GM19099 (cell line): ENCODE data around the gene AQP6.

Experiments used
- POLR2A ChIP-seq: IDR thresholded peaks from 3 replicates; pipeline ENCODE4 v1.6.1; 2011; ENCODE audit warnings: low read depth; ENCODE audit not compliant: insufficient read length; ENCODE audit errors: extremely low read depth

Gene AQP6, protein sequence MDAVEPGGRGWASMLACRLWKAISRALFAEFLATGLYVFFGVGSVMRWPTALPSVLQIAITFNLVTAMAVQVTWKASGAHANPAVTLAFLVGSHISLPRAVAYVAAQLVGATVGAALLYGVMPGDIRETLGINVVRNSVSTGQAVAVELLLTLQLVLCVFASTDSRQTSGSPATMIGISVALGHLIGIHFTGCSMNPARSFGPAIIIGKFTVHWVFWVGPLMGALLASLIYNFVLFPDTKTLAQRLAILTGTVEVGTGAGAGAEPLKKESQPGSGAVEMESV

DNA sequence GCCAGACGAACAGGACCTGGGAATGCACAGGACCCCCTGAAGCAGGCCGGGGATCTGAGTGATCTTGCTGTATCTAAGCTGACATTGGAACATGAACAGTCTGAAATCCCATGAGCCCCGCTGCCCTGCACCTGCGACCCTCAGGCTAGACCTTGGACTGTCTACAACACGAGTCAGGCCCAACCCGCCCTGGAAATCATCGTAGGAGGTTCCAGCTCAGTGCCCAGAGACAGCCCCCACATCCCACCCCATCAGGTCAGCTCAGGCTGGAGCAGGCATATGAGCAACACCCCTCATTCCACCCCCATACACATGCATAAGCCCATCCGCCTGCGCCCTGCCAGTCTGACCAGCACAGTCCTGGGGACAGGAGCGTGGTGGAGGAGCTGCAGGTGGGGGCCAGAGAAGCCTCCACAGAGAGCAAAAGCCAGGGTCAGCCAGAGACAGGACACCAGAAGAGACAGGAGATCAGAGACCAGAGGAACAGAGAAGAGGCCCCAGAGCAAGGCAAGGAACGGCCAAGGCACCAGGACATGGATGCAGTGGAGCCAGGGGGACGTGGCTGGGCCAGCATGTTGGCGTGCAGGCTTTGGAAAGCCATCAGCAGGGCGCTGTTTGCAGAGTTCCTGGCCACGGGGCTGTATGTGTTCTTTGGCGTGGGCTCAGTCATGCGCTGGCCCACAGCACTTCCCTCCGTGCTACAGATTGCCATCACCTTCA is at the start of gene AQP6:
AQP6 (plus strand) TSS at position 307 of the 720 bp plus-strand sequence; CDS start at position 534, 227 bp downstream.
- TF ChIP-seq POLR2A, result no peak

DNA sequence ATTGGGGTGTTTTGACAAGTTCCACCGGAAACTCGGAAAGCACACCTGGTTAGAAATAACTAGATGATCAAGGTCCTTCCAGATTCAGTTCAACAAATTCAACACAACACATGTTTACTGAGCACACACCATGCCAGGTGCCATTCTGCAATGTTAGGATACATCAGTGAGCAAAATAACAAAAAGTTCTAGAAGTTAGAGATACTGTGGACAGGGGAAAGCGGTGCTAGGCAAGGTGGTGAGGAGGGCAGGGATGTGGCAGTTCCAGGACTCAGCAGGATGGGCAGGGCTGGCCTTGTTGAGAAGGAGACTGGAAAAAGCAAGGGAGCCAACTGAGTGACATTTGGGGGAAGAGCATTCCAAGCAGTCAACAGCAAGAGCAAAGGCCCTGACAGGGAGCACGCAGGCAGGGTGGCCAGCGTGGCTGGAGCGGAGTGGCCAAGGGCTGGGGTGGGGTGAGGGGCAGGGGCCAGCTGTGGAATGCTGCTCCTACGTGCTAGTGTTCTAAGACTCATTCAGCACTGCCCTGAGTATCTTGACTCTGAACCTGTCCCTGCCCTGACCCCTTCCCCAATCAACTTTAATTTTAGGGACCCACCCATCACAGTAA is 49.6 kb upstream of the AQP6 start:
- TF ChIP-seq POLR2A, result no peak

DNA sequence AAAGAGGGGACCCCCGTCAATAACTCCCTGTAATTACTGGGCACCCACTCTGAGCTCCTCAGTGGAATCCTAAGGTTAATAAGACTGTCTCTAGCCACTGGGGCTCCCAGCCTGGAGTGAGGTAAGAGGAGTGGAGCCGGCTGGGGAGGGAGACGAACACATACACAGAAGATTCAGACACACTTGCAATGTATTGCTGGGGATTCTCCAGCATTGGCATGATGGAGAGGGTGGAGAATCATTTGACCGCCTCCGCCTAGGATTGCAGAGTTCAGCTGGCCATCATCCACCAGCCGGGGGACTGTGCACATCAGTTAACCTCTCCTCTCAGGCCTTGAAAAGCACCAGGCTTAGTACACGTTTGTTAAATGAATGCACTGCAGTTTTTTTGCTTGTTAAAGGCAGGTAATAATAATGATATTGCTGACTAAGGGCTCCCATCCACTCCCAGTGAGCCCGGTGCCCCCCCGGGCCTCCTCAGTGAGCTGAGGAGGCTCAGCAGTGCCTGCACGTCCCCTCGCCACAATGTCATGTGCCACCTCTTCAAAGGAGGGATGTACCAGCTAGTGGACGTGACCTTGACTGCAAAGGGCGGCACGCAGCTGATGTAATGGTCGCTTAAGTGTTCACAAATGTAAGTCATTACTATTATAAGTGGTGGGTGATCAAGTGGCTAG is 48.7 kb upstream of the AQP6 start:
- no peak for TF ChIP-seq POLR2A

DNA sequence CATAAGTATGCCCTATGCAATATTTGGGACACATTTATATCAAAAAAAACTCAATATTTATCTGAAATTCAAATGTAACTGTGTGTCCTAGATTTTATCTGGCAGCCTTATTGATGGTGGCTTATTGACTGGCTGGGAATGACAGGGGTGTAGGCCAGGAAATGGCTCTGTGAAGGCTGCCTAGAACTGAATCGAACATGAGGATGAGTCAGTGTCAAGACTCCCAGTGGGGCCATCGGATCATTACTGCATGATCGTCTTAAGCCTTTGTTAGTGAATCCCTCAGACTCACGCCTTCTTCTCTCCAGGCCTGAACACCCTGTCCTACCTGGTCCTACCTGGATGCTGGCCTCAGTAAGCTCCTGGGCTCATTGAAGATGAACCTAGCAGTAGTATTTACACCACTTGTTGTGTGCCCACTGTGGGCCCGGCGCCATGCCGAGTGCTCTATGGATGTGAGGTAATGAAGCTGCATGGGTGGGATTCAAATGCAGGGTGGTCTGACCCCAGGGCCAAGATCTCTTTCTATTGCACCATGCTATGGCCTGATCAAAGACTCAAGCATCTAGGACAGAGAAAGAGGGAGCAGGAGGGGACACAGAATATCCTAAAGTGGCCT is 48.0 kb upstream of the AQP6 start:
- TF ChIP-seq POLR2A, result no peak

DNA sequence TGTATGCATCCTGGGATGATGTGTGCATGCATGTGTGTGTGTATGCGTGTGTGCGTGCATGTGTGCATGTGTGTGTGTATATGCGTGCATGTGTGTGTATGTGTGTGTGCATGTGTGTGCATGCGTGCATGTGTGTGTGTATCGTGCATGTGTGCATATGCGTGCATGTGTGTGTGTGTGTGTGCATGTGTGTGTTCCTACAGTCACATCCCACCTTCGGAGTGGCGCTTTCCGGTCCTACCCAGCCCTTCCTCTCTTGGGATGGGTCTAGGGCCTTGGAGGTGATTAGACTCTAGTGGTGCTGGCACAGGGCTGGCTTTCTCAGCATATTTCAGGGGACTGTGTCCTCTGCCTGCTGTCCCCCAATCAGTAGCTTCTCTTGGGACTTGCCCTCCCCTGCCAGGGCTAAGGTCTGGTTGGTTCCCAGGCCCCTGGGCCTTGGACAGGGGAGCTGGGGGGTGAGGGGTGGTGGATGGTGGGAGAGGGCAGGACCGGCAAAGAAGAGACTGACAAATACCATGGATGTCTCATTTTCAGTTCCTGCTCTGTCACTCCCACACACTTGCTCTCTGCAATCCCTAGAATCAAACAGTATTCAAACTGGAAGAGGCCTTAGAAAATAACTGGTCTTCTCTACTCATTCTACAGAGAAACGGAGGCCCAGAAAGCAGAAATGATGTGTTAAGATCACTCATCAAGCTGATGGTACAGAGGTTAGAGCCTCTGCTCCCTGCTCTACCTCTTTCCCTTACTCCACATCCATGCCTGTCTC is 47.1 kb upstream of the AQP6 start:
- TF ChIP-seq POLR2A, result no peak

DNA sequence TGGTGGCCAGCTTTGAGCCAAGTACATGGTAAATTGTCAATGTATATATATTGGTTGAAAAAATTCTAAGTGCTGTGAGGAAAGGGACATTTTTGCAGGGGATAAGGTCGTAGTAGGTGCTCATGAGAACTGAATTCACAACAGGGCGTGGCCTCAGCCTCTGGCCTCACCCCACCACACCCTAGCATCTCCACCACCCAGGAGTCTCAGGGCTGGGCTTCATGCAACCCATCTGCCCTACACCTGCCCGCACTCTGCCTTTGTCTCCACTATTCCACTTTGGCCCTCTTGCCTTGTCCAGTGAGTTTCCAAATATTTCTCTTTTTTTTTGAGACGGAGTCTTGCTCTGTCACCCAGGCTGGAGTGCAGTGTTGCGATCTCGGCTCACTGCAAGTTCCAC is 44.3 kb upstream of the AQP6 start:
- no peak for TF ChIP-seq POLR2A

DNA sequence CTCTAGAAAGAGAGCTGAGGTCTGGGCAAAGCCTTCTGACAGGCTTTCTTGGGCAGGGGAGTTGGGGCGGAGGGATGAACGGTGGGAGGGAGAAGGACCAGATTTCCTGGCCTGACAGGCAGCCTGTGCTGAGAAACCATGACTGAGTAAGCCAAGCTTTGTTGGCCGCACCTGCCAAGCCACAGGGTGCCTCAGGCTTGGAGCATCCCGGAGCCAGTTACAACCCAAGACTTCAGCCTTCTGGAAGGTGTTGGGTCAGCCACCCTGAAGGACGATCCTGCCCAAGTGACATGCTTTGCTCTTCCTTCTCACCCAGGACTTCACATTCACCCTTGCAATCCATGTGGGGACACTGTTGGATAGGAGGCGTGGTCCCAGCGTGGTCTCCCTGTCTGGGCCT is 43.2 kb upstream of the AQP6 start:
- TF ChIP-seq POLR2A, result no peak

DNA sequence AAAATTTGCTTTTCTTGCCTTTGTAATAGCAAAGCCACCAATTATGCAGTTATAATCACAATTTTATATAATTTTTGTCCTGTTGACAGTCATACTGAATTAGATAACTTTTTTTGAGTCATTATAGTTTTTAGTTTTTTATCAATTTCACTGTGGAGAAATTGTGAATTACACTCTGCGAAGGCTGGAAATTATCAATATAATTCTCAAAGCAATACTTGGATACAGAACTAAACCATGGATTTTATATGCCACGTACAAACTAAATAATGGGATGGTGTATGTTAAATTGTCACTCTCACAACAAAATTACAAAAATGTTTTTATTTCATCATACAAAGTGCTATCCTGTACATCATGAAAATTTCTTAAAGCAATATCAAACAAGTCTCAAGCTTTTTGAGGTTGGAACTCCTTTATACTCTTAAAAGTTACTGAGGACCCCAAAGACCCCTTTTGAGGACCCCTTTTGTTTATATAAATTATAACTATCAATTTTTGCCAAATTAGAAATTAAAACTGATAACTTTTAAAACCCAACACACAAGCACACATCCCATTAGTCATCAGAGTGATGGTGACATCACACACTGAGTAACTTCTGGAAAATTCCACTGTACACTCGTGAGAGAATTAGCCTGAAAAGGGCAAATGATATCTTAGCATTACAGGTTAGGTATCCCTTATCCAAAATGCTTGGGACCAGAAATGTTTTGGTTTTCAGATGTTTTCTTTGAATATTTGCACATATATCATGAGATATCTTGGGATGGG is 42.0 kb upstream of the AQP6 start:
- no peak for TF ChIP-seq POLR2A

DNA sequence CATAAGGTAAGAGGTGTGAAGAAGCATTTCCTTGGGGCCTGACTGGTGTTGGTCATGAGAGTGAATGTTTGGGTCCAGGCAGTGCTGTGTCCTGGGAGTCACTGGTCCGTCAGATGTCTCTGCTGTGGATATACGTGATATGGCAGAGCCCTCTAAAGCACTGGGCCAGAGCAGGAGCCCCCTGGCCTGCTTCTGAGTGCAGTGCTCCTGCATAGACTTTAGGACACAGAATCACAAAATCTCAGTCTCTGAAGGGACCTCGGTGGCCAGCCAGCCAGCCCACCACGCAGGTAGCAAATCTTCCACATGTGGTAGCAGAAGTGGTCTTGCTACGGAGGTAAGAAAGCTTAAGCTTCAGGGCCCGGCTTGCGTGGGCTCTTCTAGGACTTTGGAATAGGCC is 40.7 kb upstream of the AQP6 start:
- no peak for TF ChIP-seq POLR2A

DNA sequence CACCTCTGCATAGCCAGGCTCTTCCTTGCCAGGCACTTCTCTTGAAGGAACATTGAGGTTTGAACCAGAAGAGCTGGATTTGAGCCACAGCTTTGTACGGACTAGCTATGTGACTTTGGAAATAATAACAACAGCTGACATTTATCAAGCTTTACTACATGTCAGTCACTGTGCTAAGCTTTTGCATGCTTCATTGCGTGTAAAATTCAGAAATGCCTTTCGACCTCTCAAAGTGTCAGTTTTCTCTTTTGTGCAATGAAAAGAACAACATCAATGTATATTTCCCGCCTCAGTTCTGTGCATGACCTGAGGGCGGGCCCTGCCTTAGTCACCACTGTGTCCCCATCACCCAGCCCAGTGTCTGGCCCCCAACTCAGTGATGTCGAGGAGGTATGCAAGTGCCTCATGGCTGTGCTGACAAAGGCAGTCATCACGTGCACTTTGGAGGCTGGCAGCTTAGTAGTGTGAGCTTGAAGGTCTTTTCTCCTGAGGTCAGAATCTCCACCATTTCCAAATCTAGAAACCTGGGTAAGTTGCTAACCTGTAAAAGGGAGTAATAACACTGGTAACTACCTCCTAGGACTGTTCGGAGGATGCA is 40.1 kb upstream of the AQP6 start:
- TF ChIP-seq POLR2A, result no peak

DNA sequence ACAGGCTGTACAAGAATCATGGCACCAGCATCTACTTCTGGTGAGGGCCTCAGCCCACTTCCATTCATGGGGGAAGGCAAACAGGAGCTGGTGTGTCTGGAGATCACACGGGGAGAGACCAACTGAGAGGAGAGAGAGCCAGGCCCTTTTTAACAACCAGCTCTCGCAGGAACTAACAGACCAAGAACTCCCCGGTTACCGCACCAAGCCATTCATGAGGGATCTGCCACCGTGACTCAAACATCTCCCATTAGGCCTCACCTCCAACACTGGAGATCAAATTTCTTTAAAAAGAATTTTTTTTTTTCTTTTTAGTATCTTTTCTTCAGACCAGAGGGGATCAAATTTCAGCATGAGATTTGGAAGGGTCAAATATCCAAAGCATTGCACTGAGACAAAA is 39.0 kb upstream of the AQP6 start:
- no peak for TF ChIP-seq POLR2A

DNA sequence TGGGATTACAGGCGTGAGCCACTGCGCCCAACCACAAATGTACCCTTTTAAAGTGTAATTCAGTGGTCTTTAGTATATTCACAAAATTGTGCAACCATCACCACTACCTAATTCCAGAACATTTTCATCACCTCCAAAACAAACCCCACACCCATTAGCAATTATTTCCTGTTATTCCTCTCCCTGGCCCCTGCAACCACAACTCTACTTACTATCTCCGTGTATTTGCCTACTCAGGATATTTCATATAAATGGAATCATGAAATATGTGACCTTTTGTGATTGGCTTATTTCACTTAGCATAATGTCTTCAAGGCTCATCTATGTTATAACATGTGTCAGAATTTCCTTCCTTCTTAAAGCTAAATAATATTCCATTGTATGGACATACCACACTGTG is 38.2 kb upstream of the AQP6 start:
- TF ChIP-seq POLR2A, result no peak

DNA sequence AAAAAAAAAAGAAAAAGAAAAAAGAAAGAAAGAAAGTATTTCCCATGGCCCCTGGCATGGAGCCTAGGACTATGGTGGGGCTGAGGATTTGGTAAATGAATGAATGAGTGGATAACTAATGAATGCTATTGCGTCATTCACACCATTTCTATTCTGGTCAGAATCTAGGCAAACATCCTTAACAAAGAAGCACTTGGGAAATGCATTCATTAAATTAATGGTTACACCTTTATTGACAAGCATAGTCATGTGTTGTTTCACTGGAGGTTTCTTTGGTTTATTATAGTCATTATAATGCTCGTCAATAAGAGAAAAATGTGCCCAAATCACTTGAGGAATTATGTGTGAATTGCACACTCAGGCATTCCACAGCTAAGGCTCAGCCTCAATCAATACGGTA is 35.8 kb upstream of the AQP6 start:
- TF ChIP-seq POLR2A, result no peak
